ENCODE data around the gene ZNF609. TPM values are rescaled to one million over a fixed set of nuclear protein-coding genes. Genes with fewer than 3 reads are reported as not detected.

ZNF609 gene
- total RNA-seq, 1 donor from 2014 or later: 11.3 TPM

DNA sequence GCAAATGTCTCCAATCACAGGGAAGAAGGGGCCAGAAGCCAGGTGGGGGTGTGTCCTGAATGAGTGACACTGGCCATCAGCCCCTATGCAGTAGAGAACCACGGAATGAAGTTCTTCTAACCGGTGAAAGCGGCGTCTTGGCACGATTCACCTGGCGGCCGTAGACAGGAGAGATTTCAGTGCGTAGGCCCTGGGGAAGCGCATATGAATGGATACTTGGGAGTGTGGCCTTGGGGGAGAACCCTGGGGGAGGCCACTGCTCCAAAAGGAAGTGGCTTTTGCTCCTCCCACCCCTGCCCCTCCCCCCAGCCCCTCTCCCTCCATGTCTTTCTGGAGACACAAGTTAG lies 271.4 kb downstream of the ZNF609 start:
- no peaks in the 10 kb centered on the region for H3K27me3 ChIP-seq (ENCODE audit: control insufficient read depth, insufficient read depth, low read length)
- FAIRE-seq: no peak
- no peaks in the 10 kb centered on the region for H3K36me3 ChIP-seq (ENCODE audit: control insufficient read depth, insufficient read depth, low read length)
- no peak for DNase-seq (ENCODE audit: low read depth)
- no peak overlapping the region for H3K4me3 ChIP-seq (ENCODE audit: low read depth, low read length)
- TF ChIP-seq, protein P1, sequence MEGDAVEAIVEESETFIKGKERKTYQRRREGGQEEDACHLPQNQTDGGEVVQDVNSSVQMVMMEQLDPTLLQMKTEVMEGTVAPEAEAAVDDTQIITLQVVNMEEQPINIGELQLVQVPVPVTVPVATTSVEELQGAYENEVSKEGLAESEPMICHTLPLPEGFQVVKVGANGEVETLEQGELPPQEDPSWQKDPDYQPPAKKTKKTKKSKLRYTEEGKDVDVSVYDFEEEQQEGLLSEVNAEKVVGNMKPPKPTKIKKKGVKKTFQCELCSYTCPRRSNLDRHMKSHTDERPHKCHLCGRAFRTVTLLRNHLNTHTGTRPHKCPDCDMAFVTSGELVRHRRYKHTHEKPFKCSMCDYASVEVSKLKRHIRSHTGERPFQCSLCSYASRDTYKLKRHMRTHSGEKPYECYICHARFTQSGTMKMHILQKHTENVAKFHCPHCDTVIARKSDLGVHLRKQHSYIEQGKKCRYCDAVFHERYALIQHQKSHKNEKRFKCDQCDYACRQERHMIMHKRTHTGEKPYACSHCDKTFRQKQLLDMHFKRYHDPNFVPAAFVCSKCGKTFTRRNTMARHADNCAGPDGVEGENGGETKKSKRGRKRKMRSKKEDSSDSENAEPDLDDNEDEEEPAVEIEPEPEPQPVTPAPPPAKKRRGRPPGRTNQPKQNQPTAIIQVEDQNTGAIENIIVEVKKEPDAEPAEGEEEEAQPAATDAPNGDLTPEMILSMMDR (IDR thresholded peaks at IDR 0.05; ENCODE audit: insufficient read depth, low read length, severe bottlenecking): no peak

DNA sequence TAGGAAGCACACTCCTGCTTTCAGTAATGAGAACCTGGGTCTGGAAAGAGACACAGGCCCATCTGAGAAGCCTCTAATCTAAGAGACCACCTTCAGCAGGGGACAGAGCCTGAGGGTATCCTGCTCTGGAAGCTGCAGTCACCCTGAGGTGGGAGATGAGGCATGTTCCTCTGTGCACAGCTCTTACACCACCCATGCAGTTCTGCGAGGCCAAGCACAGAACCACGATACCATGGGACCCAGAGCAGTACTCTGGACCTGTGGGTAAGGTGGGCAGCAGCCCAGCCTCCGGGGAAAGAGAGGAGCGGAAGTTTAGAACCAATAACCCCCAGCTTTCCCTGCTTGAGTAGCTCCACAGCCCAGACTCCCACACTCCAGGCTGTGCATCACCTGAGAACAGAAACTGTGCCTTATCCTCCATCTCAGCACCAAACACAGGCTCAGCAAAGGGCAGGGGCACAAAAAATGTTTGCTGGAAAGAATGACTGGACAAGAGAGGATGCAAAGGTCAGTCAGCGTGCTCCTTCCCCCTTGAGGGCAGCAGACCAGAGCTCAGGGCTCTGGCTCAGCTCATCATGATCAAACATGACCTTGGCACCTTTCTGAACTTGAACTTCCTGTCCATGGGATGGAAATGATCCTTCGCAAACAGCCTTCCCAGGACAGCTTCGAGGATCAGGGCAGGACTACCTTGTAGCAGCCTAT lies 271.9 kb downstream of the ZNF609 start:
- H3K27me3 ChIP-seq (ENCODE audit: control insufficient read depth, insufficient read depth, low read length): no peaks in the 10 kb centered on the region
- H3K4me3 ChIP-seq (ENCODE audit: low read depth, low read length): no peak overlapping the region
- H3K36me3 ChIP-seq (ENCODE audit: control insufficient read depth, insufficient read depth, low read length): no peaks in the 10 kb centered on the region
- DNase-seq (ENCODE audit: low read depth) (no peak), FAIRE-seq (no peak)
- TF ChIP-seq, protein P1 (IDR thresholded peaks at IDR 0.05; ENCODE audit: insufficient read depth, low read length, severe bottlenecking): no peak

Other genes with a start within 250 kb of the ZNF609 start
- 26.3 and 27.8 TPM in 2 replicates for gene CSNK1G1, start 104.4 kb upstream of the ZNF609 start, total RNA-seq
- 1.8 and 3.2 TPM in 2 replicates for gene PCLAF, start 79.1 kb upstream of the ZNF609 start, total RNA-seq
- gene TRIP4, start 72.7 kb upstream of the ZNF609 start, total RNA-seq: 8.2 and 11.3 TPM in 2 replicates